Measurements from ENCODE around the gene ZNF484.

- no peak for TF ChIP-seq CTCF (IDR thresholded peaks at IDR 0.05)
- no peak for TF ChIP-seq POLR2A (IDR thresholded peaks at IDR 0.05)
Observed at GRCh38 chr9:92857236-92857635, 20.6 kb downstream of the ZNF484 start.

Measured in prostate gland (tissue), 2 donors.